NCI-H1417 treated with DMSO at 0.1 percent for 48 hours (cell line): ENCODE results near the gene FMNL3.
"Not testable (repeated sequence)": the region's sequence is repeated elsewhere in the genome, so short reads cannot be mapped to it uniquely, and the experiment has no call there.

Experiments used
- DNase-seq: peaks from one replicate; lab custom pipeline; 2025; lab: John Stamatoyannopoulos, UW

FMNL3 gene, protein sequence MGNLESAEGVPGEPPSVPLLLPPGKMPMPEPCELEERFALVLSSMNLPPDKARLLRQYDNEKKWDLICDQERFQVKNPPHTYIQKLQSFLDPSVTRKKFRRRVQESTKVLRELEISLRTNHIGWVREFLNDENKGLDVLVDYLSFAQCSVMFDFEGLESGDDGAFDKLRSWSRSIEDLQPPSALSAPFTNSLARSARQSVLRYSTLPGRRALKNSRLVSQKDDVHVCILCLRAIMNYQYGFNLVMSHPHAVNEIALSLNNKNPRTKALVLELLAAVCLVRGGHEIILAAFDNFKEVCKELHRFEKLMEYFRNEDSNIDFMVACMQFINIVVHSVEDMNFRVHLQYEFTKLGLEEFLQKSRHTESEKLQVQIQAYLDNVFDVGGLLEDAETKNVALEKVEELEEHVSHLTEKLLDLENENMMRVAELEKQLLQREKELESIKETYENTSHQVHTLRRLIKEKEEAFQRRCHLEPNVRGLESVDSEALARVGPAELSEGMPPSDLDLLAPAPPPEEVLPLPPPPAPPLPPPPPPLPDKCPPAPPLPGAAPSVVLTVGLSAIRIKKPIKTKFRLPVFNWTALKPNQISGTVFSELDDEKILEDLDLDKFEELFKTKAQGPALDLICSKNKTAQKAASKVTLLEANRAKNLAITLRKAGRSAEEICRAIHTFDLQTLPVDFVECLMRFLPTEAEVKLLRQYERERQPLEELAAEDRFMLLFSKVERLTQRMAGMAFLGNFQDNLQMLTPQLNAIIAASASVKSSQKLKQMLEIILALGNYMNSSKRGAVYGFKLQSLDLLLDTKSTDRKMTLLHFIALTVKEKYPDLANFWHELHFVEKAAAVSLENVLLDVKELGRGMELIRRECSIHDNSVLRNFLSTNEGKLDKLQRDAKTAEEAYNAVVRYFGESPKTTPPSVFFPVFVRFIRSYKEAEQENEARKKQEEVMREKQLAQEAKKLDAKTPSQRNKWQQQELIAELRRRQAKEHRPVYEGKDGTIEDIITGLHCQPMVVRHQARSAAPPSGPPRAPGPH

DNA sequence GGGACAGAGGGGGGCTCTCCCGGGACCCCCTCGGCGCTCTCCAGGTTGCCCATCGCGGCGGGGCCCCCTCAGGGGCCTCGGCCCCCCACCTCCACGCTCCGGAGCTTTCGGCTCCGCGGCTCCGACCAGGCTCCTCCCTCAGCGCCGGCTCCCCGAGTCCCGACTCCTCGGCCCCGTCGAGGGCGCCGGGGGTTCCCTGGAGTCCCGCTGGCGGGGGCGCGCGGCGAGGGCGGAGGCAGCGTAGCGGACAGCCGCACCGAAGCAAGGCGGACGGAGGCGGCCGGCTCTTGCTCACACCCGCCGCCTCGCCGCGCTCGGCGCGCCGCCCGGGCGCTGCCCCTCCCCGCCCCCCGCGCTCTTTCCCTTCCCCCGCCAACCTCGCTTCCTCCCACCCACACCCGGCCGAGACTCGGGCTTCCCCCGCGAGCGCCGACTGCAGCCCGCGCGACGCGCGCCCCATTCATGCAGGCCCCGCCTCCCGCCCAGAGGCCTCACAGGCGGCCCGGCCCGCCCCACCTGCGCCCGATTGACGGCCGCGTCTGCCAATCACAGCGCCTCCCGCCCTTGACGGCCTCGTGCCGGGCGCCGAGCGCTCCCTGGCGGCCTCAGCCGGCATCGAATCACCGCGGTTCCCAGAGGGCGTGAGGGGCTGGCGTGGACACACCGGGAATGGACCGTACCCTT, at the start of gene FMNL3:
TSS of gene FMNL3 (minus strand) at position 278 of the 684 bp plus-strand sequence. CDS start at position 53, 225 bp downstream.
- peak; percentile 78 for DNase-seq

DNA sequence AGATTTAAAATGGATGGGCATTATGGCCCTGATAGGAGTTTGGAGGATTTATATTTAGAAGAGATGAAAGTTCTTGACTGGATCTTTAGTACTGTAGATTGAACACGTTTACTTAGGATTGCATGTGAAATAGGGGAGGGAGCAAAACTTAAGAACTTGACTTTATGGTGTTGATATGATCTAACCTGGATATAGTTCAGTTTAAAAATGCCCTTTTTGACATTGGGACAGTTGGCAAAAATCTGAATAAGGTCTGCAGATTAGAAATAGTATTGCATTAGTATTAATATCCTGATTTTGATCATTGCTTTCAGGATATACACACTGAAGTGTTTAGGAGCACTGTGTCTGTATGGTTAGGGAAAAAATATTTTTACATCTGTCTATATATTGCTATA, 43.8 kb upstream of the FMNL3 start:
- DNase-seq, result no peak

DNA sequence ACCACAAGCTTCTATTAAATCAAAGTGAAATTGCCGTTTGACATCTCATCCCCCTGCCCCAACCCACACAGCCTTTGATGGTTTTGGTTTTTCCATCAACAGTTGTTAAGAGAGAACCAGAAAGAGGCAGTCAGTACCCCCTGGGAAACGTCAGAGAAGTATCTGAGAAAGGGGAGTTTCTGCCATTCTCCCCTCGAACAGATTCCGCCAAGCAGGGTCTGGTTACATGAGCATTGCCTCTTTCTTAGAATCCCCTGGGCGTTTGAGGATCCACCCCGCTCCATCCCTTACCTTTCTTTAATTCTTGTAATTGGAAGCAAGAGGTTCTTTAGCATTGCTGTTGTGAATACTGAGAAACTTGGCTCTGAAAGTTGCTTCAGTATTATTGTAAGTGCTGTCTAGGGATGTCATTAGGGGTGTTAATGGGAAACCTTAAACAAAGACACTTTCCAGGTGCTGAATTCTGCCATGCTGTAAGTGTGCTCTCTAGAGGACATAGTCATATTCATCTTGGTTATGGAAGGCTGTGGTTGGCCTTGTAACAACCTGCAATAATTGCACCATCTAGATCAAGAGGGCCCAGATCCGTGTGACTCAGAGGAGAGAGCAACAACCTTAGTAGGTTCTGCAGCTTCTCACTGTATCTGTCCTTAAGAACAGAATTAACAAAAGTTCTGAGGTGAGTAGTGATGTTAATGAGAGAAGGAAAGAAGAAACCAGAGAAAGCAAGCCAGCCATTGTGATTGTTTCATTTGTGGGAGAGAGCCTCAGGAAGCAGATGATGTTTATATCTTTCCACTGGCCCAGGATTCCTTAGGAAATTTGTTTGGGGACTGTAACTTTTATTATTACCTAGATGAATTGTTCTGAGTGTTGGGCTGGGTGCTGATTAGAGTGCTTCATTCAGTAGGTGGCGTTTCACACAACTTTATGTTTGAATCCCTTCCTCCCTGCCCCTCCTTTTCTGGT, 43.1 kb upstream of the FMNL3 start:
- no peak for DNase-seq

DNA sequence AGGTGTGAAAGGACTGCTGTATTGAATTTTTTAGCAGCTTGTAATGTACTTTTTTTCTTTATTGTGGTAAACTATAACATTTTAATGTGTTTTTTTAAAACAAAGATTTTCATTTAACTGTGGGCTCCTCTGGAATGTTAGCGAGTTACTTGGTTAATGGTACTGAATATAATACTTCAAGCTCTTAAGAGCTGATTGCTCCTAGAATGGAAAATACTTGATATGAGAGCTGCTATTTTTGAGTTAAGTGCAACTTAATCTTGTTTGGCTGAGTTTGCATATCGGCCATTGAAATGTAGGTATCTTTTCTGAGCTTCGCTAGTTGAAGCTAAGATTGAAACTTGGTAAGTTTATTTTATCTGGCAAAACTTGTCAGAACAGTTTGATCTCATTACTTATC, 41.6 kb upstream of the FMNL3 start:
- no peak for DNase-seq

DNA sequence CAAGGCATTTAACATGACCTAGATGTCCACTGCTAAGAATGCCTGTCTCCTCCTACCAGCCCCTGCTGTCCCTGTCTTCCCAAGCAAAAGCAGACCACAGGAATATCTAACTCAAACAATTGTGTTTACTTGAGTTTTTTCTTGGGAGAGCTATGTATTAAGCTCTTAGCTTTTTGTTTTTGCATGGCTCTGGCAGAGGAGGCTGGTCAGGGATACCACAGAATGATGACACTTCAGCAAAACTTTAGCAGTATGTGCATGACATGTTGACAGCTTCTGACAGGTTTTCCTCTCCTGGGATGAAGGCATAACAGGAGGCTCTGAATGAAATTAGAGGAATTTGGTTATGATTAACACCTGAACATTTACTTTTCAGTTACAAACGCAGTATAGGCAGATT, 41.1 kb upstream of the FMNL3 start:
- no peak for DNase-seq

DNA sequence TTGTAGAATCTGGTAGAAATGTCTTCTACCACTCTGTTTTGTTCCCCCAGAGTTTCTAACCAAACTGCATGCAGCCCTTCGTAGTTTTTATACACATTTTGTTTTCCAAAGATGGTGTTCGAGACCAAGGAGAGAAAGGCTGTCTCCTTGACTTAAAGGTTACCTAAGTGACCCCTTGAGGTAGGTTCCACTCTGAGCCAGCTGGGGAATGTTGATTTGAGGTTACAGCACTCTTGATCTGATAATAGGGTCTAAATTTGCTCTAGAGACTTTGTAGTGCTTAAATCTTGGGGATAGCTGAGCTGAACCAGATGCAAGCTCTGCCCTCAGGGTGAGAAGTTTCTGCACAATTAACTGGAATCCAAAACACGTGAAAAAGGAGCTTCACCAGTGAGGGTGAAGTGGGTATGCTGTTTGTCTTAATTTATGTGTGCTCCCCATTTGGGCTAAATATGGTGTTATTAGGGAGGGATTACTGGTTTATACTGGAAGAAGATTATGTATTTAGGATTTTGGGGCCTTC, 37.2 kb upstream of the FMNL3 start:
- DNase-seq, result no peak

DNA sequence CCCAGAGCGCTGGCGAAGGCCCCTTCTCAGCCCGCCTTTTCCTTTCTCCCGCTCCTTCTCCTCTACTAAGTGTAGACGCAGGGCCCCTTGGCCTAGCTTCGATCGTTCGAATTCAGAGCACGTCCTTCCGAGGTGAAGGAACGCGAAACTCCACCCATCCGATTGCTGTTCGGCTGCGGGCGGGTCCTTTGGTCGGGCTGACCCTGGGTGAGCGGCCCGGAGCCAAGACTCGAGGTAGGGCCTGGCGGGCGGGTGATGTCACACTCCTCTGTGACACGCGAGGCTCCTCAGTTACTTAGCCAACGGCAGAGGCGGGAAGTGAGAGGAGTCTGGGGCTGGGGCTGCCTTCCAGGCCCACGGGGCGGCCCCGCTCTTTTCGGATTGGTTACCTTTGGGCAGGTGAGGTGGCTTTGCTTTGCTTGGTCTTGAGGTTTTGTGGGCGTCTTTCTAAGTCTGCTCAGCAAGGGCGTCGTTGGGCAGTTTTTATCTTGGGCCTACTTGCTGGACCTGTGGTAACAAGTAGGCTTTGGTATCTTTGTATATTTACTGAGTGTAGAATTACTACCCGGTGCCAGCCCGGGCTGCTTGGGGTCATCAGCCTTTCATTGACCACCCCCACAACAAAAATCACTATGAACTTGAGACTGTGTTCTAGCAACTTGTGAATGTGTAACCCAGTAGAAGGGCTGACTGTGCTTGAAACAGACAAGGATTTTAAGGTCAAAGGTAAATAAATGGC, 34.8 kb upstream of the FMNL3 start:
- DNase-seq, result no peak

DNA sequence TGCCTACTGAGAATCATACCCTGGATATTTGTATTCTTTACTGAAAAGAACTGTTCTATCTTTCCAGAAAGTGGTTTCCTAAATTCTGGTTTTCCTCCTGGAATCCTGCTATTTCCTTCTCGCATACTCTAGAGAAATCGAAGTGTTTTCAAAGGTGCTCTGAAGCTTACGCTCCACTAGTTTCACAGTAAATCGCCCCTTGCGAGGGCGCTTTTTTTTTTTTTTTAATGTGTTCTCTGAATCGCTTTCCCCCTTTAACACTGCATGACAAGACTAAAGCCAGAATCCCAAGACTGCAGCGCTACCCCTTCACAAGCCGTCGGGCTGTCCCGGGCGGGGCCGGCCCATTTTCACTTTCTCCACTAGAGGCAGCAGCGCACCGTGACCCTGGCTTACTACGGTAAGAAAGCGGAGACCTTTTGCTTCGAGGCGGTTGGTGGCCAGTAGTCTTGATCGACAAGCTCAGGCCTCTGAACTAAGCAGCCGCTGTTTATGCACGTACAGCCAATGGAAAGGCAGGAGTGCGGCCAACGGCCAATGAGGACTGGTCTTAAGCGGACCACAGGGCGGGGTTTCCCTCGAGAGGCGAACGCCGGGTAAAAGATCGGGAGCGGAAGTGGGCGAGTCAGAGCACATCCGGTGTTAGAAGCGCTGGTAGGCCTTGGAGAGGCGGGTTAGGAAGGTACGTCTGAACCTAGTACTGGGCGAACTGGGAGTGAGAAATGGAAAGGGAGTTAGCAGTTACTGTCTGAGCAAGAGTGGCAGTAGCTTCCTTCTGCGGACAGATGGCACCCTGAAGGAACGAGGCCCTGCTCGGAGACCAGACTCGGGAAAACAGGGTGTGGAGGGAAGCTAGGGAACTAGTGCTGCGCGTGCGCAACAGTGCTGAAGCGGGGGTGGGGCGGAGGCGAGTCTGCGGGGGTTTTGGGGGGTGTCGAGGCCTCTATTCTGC, 34.0 kb upstream of the FMNL3 start, which contains the start of gene TMBIM6:
TSS of gene TMBIM6 (plus strand) at position 628 of the 952 bp plus-strand sequence. CDS start 10,937 bp downstream, outside the sequence.
- DNase-seq, result peak; percentile 99

DNA sequence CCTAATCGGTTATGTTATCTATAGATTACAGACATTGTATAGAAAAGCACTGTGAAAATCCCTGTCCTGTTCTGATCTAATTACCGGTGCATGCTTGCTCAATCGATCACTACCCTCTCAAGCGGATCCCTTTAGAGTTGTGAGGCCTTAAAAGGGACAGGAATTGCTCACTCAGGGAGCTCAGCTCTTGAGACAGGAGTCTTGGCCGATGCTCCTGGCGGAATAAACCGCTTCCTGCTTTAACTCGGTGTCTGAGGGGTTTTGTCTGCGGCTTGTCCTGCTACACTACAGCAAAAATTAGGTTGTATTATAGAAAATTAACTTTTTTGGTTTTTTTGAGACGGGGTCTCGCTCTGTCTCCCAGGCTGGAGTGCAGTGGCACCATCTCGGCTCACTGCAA, 33.1 kb upstream of the FMNL3 start:
- DNase-seq, result not testable (repeated sequence)

DNA sequence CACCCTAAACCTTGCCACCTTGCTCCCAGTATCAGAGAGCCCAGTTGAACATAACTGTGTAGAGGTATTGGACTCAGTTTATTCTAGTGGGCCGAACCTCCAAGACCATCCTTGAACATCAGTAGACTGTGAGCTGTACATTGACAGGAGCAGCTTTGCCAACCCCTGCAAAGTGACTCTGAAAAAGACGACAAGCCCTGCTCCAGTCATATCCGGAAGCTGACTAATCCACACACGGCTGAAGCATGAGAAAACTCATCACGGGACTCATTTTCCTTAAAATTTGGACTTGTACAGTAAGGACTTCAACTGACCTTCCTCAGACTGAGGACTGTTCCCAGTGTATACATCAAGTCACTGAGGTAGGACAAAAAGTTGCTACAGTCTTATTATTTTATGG, 31.5 kb upstream of the FMNL3 start:
- DNase-seq, result not testable (repeated sequence)

DNA sequence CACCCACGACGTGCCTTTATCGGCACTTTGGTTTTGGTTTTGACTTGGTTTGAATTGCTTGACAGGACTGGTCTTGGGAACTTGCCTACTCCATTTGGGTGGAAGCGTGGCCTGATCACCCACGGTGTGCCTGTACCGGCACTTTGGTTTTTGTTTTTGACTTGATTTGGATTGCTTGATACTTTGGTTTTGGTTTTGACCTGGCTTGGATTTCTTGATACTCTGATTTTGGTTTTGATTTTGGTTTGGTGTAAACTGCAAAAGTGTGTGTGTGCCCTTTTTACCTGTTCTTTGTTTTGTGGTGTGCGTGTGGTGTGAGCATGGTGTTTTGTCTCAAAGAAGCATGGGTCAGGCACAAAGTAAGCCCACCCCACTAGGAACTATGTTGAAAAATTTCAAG, 27.7 kb upstream of the FMNL3 start:
- DNase-seq, result not testable (repeated sequence)

DNA sequence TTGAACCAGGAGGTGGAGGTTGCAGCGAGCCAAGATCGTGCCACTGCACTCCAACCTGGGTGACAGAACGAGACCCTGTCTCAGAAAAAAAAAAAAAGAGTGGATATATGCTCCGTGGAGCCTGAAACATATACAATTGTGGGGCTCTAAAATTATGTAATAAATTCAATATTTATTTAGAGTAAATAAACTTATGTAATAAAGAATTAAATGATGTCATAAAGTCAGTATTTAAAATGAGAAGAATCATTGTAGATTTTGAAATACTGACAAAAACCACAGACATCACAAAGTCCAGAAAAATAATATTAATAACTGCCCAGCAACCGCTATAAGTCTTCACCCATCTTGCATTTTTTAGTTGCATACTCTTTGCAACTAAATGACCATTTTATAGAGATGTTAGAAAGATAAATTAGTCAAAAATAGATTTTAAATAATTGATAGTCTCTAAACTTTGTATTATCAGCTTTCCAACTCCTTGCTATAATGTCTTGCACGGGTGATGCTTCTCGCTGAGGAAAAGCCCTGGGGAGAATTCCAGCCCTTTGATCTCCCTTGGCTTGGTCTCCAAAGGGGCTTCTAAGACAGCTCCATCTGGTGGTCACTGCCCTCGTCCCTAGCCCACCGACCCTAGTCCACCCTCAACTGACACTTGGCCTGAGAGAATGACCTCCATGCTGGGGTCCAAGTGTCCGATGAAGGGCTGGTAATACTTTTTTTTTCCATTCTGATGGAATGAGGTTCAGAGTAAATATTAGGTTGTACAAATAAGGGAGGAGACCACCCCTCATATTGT, 26.2 kb upstream of the FMNL3 start:
- no peak for DNase-seq

DNA sequence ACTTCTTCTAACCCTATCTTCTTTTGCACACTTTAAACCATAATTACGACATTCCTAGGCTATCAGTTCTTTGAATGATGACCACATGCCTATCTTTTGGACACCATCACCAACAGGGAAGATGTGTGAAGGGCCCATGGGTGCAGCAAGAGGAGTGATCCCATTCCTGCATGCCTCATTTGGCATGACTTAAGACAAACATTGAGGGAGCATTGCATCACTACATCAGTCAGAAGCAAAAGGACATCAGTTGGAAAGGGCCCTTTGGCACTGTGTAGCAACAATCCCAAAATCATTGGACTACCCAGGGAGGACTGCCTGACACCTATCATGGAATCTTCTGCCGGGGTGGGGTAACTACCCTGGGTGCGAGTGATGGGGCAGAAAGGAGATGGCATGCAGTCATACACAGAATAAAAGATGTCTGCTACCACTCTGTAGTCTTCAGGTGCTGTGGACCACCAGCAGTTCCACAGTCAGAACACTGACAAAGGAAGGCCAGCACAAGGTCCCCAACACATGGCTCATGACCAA, 23.4 kb upstream of the FMNL3 start:
- no peak for DNase-seq

DNA sequence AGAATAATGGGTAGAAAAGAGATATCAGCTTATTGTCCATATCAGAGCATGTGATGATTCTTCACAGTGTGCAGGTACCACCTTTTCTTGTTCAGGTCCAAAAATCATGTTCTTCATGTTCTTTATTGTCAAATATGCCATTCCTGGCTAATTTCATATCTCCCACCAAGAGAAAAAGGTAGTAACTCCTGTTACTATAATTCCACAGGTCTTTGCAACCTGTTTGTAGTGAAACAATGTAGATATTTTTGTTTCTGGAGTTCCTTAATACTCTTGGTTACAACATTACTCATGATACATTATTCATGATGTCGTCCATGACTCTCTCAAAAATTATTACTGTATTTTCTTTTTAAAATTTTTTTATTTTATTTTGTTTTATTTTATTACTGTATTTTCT, 22.8 kb upstream of the FMNL3 start:
- no peak for DNase-seq

DNA sequence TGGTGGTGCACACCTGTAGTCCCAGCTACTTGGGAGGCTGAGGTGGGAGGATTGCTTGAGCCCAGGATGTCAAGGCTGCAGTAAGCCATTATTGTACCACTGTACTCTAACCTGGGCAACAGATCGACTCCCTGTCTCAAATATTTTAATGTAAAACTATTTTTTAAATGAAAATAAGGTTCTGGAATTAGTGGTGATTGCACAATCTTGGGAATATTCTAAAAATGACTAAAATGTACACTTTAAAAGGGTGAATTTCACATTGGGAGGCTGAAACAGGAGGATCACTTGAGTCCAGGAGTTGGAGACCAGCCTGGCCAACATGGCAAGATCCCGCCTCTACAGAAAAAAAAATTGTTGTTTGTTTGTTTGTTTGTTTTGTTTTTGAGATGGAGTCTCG, 21.2 kb upstream of the FMNL3 start:
- no peak for DNase-seq

DNA sequence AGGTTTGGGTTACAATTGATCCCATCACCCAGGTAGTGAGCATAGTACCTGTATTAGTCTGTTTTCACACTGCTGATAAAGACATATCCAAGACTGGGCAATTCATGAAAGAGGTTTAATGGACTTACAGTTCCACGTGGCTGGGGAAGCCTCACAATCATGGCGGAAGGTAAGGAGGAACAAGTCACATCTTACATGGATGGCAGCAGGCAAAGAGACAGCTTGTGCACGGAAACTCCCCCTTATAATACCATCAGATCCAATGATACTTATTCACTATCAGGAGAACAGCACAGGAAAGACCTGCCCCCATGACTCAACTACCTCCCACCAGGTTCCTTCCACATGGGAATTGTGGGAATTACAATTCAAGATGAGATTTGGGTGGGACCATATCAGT, 14.2 kb upstream of the FMNL3 start:
- DNase-seq, result not testable (repeated sequence)

DNA sequence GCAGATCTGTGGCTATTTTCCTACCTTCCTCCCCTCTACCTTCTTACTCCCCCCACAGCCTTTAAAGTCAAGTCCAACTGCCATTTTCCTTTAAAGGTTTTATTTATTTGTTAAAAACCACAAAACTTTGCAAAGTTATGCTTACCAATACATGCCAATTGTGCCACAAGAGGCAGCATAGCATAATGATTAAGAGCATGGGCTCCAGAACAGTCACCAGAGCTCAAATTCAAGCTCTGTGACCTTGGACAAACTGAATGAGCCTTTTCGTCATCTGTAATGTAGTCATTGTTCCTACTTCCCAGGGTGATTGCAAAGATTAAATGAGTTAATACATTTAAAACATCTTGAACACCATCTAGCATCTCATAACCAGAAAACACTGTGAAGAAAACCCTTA, 13.0 kb upstream of the FMNL3 start:
- DNase-seq, result no peak

DNA sequence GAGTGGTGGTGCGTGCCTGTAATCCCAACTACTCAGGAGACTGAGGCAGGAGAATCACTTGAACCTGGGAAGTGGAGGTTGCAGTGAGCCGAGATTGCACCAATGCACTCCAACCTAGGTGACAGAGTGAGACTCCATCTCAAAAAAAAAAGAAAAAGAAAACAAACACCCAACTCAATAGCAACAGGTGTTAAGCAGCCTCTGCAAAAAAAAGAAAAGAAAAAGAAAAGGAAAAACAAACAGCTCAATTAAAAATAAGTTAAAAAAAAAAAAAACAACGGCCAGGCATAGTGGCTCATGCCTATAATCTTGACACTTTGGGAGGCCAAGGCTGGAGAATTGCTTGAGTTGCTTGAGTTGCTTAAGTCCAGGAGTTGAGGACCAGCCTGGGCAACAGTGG, 10.6 kb upstream of the FMNL3 start:
- not testable (repeated sequence) for DNase-seq
